Fibroblast of villous mesenchyme (primary cell): ENCODE measurements around the gene BNC2. TPM values are rescaled to one million over a fixed set of nuclear protein-coding genes. Genes with fewer than 3 reads are reported as not detected.
A peak's percentile ranks its signal among the peaks of the same experiment; 100 is the strongest.

ENCODE experiments used
- DNase-seq: peaks from one replicate; pipeline ENCODE4 v3.0.0-alpha.2; 2010; ENCODE audit warnings: low read depth
- H3K4me3 ChIP-seq: 2 replicates; pipeline ENCODE4 v1.5.1; 2011; ENCODE audit warnings: low read depth, mild to moderate bottlenecking, low read length
- CTCF ChIP-seq: IDR thresholded peaks from 2 replicates; pipeline ENCODE4 v1.5.1; 2012; ENCODE audit warnings: low read depth, mild to moderate bottlenecking, low read length; ENCODE audit not compliant: insufficient read depth
- total RNA-seq: library from RNA; depleted of rRNA; stranded (reverse); fragments of >200 nt; gene quantifications from 2 replicates; pipeline ENCODE4 v1.2.3, GENCODE V29; 2012

BNC2 gene
- total RNA-seq, 1 donor = 33.7 TPM

DNA sequence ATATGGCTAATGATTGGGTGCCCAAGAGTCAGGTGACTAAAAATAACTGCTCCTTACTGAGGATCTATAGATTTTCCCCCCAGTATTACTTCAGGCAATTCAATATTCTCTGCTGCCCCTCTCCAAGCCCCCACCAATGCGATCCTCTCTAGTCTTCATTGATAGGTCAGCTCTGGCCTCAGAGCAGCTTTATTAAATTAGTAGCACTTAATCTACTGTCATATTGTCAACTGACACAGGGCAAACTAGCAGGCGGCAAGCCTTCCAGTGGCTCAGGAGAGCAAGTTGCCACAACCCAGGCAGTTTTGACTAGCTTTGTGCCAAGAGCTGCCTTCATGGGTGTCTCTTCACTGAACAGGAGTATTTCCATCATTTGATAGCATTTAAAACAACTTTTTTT is 462.9 kb downstream of the BNC2 start:
- H3K4me3 ChIP-seq = no peak overlapping the region
- no peak for TF ChIP-seq CTCF
- no peak for DNase-seq

- H3K4me3 ChIP-seq = no peak overlapping the region
- peak; percentile 63 for DNase-seq
- TF ChIP-seq CTCF = no peak
These were observed 463.8 kb downstream of the BNC2 start for GRCh38 chr9:16406526-16407225.

DNA sequence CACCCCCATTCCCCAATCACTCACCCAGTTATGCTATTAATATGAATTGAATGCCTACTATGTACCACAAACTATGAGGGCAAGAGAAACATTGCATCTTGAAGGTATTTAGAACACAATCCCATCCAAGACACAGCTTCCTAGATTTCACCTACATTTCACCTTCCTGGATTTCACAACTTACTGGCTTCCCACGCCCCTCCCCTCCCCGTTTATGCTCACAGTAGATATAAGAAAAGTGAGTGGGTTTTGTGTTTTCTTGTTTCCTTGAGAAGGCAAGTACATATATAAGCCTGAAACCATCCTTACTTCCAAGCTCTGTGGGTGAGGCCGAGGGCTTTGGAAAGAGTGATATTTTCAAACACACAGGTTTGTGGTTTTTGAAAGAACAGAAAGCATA is 465.0 kb downstream of the BNC2 start:
- H3K4me3 ChIP-seq = no peak overlapping the region
- DNase-seq = no peak
- TF ChIP-seq CTCF = no peak

- no peak for TF ChIP-seq CTCF
- no peak overlapping the region for H3K4me3 ChIP-seq
- DNase-seq = no peak
These were observed 468.8 kb downstream of the BNC2 start for GRCh38 chr9:16401701-16402100.

GRCh38 chr9:16398691-16399090 is 471.8 kb downstream of the BNC2 start:
- no peak overlapping the region for H3K4me3 ChIP-seq
- no peak for TF ChIP-seq CTCF
- DNase-seq = no peak

DNA sequence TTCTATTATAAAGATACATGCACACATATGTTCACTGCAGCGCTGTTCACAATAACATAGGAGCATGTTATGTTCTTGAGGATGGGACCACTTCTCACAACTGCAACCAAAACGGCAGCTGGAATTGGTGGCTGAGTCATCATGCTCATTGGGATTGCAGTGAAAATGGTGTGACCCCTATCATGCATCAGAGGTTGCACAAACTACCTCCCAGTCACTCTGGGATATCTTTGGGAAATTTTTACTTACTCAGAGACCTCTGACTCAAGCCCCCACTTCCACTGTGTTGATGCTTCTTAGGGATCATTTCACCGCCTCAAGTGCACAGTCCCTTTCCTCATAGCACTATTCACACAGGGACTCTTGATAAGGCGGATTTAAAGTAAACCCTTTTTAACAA is 474.1 kb downstream of the BNC2 start:
- peak; percentile 44 for DNase-seq

More for the DNA sequence above, 474.1 kb downstream of the BNC2 start:
- no peak for TF ChIP-seq CTCF
- no peak overlapping the region for H3K4me3 ChIP-seq
